ENCODE measurements around the gene ESPL1. TPM values are rescaled to one million over a fixed set of nuclear protein-coding genes. Genes with fewer than 3 reads are reported as not detected.

Gene ESPL1
- total and polyA plus RNA-seq, 2 donors from 2014 or later = 1.5 to 2.9 TPM

DNA sequence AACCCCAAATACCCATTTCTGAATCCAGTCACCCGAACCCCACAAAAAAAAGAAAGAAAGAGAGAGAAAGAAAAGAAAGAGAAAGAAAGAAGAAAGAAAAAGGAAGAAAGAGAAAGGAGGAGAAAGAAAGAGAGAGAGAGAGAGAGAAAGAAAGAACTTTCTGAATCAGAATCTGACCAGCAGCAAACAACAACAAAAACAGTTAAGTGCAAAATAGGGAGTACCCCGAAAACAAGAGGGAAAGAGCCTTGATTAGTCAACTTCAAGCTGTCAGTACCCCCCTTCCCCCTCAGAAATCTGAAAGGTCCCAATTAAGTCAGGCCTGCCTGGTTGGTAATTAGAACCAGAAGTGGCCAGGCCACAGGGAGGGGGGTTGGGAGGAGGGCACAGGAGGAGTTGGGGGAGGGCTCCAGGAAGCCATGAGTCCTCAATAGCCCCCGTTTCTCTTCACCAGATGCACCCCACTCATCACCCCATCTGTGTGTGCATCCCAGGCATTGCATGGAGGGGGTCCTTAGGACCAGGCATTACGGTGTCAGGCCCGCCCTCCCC, 45.9 kb upstream of the ESPL1 start:
- Histone ChIP-seq H3K9ac (ENCODE audit: low read length in 3 of 3) (no peak overlapping the region), H3K27me3 (ENCODE audit: control insufficient read depth, insufficient read depth, low read length) (peaks cover 4% of the 10 kb centered on the region), H3K4me3 (ENCODE audit: low read length in 3 of 3) (peak overlapping the region in 2 of 3 donors; percentile 10 to 13), H3K9me3 (ENCODE audit: control insufficient read depth in 2 of 3, insufficient read depth in 1 of 3, low read length in 3 of 3) (no peaks in the 10 kb centered on the region), H3K4me1 (ENCODE audit: control insufficient read depth in 2 of 3, insufficient read depth in 2 of 3, low read depth in 1 of 3, low read length in 3 of 3) (peaks cover 5 to 27% (median 8%) of the 10 kb centered on the region in 3 donors), H3K27ac (ENCODE audit: low read depth in 2 of 2, low read length in 2 of 2) (peak overlapping the region; percentile 66 to 100), H3K36me3 (ENCODE audit: control insufficient read depth in 2 of 3, insufficient read depth in 3 of 3, low read length in 3 of 3) (no peaks in the 10 kb centered on the region)
- no peak for TF ChIP-seq CTCF (IDR thresholded peaks at IDR 0.05; ENCODE audit: borderline replicate concordance, extremely low read depth, insufficient read depth)
- DNase-seq = peak in 3 of 5 donors; percentile 41 to 65 (median 52)
- intact Hi-C loops (cut with DNase I) = no loop called here
- no peak for FAIRE-seq

- H3K4me3 ChIP-seq (ENCODE audit: low read length in 3 of 3) = no peak overlapping the region
- no peaks in the 10 kb centered on the region for H3K9me3 ChIP-seq (ENCODE audit: control insufficient read depth in 2 of 3, insufficient read depth in 1 of 3, low read length in 3 of 3)
- TF ChIP-seq CTCF (IDR thresholded peaks at IDR 0.05; ENCODE audit: borderline replicate concordance, extremely low read depth, insufficient read depth) = no peak
- H3K9ac ChIP-seq (ENCODE audit: low read length in 3 of 3) = no peak overlapping the region
- H3K27ac ChIP-seq (ENCODE audit: low read depth in 2 of 2, low read length in 2 of 2) = peak overlapping the region; percentile 23 to 66
- DNase-seq = peak in 2 of 5 donors; percentile 47 to 49
- FAIRE-seq = no peak
- peaks cover 4% of the 10 kb centered on the region for H3K27me3 ChIP-seq (ENCODE audit: control insufficient read depth, insufficient read depth, low read length)
- intact Hi-C loops (cut with DNase I) = no loop called here
- peaks cover 5 to 24% (median 8%) of the 10 kb centered on the region in 3 donors for H3K4me1 ChIP-seq (ENCODE audit: control insufficient read depth in 2 of 3, insufficient read depth in 2 of 3, low read depth in 1 of 3, low read length in 3 of 3)
- no peaks in the 10 kb centered on the region for H3K36me3 ChIP-seq (ENCODE audit: control insufficient read depth in 2 of 3, insufficient read depth in 3 of 3, low read length in 3 of 3)
Observed at GRCh38 chr12:53222806-53223261, 45.3 kb upstream of the ESPL1 start.

- peaks cover 2% of the 10 kb centered on the region for H3K27me3 ChIP-seq (ENCODE audit: control insufficient read depth, insufficient read depth, low read length)
- no peaks in the 10 kb centered on the region for H3K9me3 ChIP-seq (ENCODE audit: control insufficient read depth in 2 of 3, insufficient read depth in 1 of 3, low read length in 3 of 3)
- no peak for TF ChIP-seq CTCF (IDR thresholded peaks at IDR 0.05; ENCODE audit: borderline replicate concordance, extremely low read depth, insufficient read depth)
- no peak overlapping the region for H3K4me3 ChIP-seq (ENCODE audit: low read length in 3 of 3)
- intact Hi-C loops (cut with DNase I) = no loop called here
- H3K9ac ChIP-seq (ENCODE audit: low read length in 3 of 3) = peak overlapping the region in 2 of 3 donors; percentile 13 to 20
- no peaks in the 10 kb centered on the region for H3K36me3 ChIP-seq (ENCODE audit: control insufficient read depth in 2 of 3, insufficient read depth in 3 of 3, low read length in 3 of 3)
- H3K4me1 ChIP-seq (ENCODE audit: control insufficient read depth in 2 of 3, insufficient read depth in 2 of 3, low read depth in 1 of 3, low read length in 3 of 3) = peaks cover 5 to 22% (median 8%) of the 10 kb centered on the region in 3 donors
- no peak for FAIRE-seq
- peak overlapping the region in 1 of 2 donors; percentile 66 for H3K27ac ChIP-seq (ENCODE audit: low read depth in 2 of 2, low read length in 2 of 2)
- DNase-seq = peak; percentile 56 to 85 (median 74)
Observed at GRCh38 chr12:53223389-53224060, 44.6 kb upstream of the ESPL1 start.

All from kidney (tissue), 14 donors.